ENCODE results near the gene ADGRD1.
"Not testable (repeated sequence)": the region's sequence is repeated elsewhere in the genome, so short reads cannot be mapped to it uniquely, and the experiment has no call there.

ADGRD1 gene

DNA sequence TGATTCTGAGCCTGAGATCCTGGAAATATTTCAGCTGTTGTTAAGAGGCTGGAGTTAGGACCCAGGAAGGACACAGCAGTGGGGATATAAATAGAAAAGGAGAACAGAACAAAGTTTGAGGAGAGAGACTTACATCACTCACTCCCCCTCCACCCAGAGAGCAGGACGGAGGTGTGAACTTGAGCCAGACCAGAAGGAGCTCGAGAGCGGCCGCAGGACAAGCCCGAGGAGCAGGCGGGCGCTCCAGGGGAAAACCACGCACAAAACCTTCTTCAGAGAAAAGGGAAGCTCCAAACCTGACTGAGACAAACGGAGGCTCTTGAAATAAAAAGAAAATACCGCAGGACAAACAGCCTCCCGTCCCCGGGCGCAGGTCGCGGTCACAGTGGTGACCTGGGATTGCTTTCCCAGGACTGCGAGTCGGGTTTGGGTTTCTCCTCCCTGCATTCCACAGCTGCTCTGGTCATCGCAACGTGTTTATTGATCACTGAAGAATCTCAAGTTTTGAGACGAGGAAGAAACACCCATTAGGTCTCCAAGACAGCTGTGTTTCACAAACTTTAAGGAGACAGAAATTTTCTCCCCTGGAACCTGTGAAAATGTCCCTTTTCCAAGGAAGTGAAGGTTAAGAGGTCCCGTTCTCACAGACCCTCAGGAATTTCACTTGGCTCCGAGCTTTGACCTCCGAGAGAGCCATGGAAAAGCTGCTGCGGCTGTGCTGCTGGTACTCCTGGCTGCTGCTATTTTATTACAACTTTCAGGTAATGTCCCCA lies at the start of gene ADGRD1:
TSS of gene ADGRD1 (plus strand) at position 137 of the 773 bp plus-strand sequence. CDS start at position 696, 559 bp downstream.
- DNase-seq = no peak

GRCh38 chr12:130904064-130904463 lies 49.6 kb upstream of the ADGRD1 start:
- no peak for DNase-seq

DNA sequence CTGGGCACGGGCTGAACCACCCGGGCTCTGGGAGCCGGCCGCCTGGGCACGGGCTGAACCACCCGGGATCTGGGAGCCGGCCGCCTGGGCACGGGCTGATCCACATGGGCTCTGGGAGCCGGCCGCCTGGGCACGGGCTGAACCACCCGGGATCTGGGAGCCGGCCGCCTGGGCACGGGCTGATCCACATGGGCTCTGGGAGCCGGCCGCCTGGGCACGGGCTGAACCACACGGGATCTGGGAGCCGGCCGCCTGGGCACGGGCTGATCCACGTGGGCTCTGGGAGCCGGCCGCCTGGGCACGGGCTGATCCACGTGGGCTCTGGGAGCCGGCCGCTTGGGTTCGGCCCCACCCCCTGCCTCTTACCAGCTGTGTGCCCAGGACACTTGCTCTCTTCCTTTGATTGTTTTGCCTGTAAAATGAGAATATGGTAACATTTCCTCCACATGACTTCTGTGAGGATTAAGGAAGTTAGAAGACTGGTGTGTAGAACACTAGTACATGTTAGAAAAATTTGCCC lies 48.7 kb upstream of the ADGRD1 start:
- not testable (repeated sequence) for DNase-seq

GRCh38 chr12:130909111-130909510 lies 44.6 kb upstream of the ADGRD1 start:
- DNase-seq = no peak

DNA sequence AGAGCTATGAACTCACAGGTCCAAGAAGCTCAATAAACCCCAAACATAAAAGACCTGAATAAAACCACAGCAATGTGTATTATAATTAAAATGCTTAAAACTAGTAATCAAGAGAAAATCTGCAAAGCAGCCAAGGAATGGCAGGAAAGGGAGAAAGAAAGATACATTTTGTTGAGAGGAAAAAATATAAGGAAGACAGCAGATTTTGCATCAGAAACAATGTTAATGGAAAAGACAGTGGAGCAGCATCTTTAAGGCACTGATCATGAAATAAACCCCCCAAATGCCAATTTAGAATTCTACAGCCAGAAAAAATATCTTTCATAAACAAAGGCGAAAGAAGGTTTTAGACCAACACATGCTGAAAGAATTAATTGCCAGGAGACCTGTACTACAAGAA lies 42.5 kb upstream of the ADGRD1 start:
- DNase-seq = no peak

DNA sequence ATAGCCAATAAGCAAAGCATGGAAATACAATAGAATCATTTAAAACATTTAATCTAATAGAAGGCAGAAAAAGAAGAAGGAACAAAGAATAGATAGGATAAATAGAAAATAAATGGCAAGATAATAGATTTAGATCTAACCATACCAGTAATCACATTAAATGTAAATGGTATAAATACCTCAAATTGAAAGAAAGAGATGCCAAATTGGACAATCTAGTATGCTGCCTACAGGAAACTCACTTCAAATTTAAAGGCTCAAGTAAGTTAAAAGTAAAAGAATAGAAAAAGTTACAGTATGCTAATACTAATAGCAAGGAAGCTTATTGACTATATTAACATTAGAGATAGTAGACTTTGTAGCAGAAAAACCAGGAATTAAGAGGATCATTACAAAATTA lies 41.8 kb upstream of the ADGRD1 start:
- no peak for DNase-seq

DNA sequence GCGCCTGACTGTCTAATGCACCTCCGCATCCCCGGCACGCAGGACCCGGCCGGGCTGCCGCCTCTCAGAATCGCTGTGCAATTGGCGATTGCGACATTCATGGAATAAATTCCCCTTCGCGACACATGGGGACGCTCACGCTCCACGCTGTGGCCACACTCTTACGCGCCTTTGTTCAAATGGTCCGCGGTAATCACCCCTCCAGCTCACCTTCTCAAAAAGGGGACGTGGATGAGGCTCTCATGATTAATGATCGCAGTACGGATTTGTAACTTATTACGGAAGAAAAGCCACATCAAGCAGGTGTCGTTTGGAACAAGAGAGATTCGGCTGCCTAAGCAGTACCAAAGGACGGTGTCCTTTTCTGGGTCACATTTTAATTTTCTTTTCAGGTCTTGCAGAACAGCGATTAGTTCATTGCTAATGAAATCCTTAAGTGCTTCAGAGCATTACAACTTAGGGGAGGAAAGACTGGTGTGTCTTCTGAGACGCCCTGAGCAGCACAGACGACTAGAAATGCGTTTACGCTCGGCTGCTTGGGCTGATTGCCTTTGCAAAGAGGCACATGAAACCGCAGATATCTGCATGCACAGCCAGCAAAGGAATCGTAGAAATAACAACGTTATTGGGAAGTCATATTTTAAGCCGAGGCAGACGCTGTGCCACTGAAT lies 37.3 kb upstream of the ADGRD1 start:
- peak; percentile 35 for DNase-seq

- DNase-seq = no peak
These were observed 36.1 kb upstream of the ADGRD1 start for GRCh38 chr12:130917607-130918006.

- DNase-seq = no peak
These were observed 34.6 kb upstream of the ADGRD1 start for GRCh38 chr12:130919086-130919485.

GRCh38 chr12:130920119-130920703 lies 33.5 kb upstream of the ADGRD1 start:
- no peak for DNase-seq

- no peak for DNase-seq
These were observed 32.9 kb upstream of the ADGRD1 start for GRCh38 chr12:130920723-130921381.

GRCh38 chr12:130922511-130922953 lies 31.2 kb upstream of the ADGRD1 start:
- DNase-seq = no peak

GRCh38 chr12:130924966-130925665 lies 28.6 kb upstream of the ADGRD1 start:
- DNase-seq = no peak

DNA sequence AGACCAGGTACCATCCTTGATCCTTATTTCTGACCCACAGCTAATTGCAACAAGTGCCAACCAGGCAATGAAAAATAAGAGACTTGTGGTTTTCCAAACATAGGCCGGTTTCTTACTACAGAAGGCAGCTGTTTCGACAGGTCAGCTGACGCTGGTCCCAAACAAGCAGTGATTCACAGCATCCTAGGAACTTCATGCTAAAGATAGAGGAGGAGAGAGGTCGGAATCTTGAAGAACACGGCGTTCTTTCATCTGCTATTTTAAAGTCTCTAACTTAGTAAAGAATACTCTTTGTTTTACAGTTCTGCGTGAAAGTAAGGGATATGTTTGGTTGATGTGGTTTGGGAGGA lies 28.1 kb upstream of the ADGRD1 start:
- DNase-seq = no peak

DNA sequence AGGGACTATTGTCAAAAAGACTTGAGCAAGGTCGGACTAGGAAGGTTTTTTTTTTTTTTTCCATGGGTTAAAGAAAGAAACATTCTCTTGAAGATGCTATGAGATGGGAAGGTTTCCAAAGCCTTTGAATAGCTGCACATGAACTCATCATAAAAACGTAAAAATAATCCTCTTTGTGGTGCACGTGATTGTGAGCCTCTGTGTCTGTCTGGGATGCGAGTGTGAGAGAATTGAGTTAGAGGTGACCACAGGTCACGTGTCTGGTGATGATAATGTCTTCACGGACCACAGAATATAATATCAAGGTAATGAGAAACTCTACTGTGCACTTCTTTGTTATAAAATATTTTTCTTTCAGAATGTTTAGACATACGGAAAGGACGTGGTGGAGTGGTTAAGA lies 24.3 kb upstream of the ADGRD1 start:
- DNase-seq = no peak

DNA sequence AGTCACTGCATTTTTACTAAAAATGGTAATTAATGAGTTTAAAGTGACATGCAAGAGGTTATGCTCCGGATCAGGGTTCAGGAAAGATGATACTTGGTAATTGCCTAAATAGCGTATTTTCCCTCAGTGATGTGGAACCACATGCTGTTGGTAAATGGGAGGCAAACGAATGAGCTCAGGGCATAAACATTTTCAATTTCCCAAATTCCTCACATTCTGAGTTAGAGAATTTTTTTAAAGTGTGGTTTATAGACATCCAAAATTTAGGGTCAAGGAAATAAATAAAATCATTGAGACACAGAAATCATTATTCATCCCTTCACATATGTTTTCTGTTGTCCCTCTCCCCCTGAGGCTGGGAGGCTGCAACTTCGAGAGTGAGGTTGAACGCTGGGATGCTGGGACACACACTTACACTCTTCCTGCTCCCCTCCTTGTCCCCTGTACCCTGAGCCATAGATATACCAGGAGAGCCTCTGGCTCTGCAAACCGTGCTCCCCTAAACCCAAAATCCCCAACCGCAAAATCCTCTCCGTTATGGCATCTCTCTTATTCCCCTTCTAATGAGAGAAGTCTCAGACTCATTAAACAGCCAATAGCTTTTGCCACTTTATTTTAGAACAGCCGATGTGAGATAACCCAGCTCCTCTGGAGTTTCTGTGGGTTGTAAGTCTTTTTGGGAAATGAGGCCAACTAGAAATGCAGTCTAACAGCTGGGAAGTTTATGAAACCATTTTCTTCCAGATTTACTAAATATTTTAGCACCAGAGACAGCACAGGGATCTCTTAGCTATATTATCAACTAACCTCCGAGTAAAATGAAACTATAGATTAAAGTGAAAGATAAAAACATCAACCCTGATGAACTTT lies 21.4 kb upstream of the ADGRD1 start:
- no peak for DNase-seq

GRCh38 chr12:130933269-130933995 lies 20.3 kb upstream of the ADGRD1 start:
- DNase-seq = no peak

GRCh38 chr12:130934753-130935152 lies 19.0 kb upstream of the ADGRD1 start:
- DNase-seq = no peak

DNA sequence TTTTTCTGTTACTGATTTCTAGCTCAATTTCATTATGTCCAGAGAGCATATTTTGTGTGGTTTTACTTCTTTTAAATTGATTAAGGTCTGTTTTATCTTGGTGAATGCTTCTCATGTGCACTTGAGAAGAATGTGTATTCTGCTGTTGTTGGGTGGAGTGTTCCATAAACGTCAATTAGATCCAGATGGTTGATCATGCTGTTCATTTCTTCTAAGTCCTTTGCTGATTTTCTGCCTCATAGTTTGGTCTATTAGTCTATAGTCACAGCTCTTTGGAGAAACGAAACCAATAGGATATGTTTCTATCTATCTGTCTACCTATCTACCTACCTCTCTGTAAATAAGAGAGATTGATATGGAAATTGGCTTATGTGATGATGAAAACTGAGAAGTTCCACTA lies 17.1 kb upstream of the ADGRD1 start:
- no peak for DNase-seq

GRCh38 chr12:130937063-130937462 lies 16.6 kb upstream of the ADGRD1 start:
- DNase-seq = no peak

DNA sequence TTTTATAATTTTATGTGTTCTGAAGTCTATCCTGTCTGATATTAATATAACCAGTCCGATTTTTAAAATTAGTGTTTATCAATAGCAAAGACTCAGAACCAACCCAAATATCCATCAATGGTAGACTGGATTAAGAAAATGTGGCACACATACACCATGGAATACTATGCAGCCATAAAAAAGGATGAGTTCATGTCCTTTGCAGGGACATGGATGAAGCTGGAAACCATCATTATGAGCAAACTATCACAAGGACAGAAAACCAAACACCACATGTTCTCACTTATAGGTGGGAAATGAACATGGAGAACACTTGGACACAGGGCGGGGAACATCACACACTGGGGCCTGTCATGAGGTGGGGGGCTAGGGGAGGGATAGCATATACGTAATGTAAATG lies 16.2 kb upstream of the ADGRD1 start:
- DNase-seq = not testable (repeated sequence)
